Umbilical cord (tissue), 2 donors: ENCODE data around the gene GRAP. TPM values are rescaled to one million over a fixed set of nuclear protein-coding genes. Genes with fewer than 3 reads are reported as not detected.
"Not testable (repeated sequence)": the region's sequence is repeated elsewhere in the genome, so short reads cannot be mapped to it uniquely, and the experiment has no call there.

Source experiments
- DNase-seq: peaks from one replicate; pipeline ENCODE4 v3.0.0-alpha.2; 2015; ENCODE audit warnings: low spot score
- total RNA-seq: library from RNA; depleted of rRNA; stranded (reverse); fragments of >200 nt; gene quantifications from one replicate; pipeline ENCODE4 v1.2.3, GENCODE V29; 2014; ENCODE audit warnings: low replicate concordance; ENCODE audit not compliant: insufficient read depth

Gene GRAP
- total RNA-seq: 5.1 TPM

DNA sequence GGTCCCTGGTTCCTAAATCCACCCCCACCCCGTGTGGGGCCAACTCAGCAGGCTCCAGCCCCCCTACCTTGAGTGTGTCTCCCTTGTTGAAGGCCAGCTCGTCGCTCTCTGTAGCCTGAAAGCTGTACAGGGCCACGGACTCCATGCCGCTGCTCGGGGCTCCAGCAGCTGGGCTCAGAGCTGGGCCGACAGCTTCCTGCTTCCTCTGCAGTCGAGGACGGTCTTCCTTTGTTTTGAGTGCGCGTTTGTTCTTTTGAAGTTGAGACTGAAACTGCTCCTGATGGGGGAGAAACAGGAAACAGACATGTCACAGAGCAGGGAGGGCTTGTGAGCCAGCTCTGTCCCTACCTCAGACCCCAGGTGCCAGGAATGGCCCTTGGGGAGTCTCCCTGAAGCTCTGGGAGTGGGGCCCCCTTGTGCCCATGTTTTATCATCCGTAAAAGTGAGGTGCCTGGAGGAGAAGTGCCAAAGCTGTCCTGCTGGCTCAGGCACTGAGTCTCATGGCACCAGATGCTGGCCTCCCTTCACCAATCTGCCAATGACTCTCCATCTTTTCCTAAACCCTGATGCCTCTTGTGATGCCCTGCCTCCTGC, at the start of gene GRAP:
TSS of gene GRAP (minus strand) at position 176 of the 594 bp plus-strand sequence. CDS start at position 145, 31 bp downstream.
- not testable (repeated sequence) for DNase-seq

DNA sequence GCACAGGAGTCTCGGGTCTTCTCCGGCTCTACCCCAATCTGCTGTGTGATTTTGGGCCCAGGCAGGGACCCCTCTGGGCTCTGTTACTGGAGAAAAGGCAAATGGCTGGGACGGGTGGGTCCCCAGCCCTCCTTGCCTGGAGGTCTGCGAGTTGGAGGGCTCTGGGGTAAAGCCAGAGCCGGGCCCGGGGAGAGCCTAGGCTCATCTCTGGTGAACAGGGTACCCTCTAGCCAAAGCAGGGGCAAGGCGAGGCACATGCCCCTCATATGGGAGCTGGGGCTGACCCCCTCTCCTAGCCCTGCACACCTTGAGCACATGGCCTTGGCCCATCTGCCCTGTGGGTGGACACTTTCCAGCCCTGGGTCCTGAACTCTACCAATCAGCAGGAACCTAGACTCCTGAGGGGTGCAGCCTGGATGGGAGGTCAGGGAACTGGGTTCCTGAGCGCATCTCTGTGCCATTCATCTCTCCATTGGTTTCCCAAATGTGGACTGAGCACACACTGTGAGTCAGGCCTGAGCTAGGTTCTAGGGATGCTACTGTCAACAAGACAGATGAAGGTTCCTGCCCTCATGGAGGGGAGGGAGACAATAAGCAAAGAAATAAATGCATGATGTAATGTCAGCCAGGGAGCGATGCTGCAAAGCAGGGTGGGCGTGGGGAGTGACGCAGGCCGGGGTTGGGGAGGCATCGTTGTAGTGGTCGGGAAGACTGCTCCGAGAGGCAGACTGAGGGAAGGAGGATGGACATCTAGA, 47.1 kb upstream of the GRAP start:
- not testable (repeated sequence) for DNase-seq

- not testable (repeated sequence) for DNase-seq
Observed at GRCh38 chr17:19092737-19093683, 46.3 kb upstream of the GRAP start.

GRCh38 chr17:19090058-19090772, 43.5 kb upstream of the GRAP start:
- DNase-seq: not testable (repeated sequence)

DNA sequence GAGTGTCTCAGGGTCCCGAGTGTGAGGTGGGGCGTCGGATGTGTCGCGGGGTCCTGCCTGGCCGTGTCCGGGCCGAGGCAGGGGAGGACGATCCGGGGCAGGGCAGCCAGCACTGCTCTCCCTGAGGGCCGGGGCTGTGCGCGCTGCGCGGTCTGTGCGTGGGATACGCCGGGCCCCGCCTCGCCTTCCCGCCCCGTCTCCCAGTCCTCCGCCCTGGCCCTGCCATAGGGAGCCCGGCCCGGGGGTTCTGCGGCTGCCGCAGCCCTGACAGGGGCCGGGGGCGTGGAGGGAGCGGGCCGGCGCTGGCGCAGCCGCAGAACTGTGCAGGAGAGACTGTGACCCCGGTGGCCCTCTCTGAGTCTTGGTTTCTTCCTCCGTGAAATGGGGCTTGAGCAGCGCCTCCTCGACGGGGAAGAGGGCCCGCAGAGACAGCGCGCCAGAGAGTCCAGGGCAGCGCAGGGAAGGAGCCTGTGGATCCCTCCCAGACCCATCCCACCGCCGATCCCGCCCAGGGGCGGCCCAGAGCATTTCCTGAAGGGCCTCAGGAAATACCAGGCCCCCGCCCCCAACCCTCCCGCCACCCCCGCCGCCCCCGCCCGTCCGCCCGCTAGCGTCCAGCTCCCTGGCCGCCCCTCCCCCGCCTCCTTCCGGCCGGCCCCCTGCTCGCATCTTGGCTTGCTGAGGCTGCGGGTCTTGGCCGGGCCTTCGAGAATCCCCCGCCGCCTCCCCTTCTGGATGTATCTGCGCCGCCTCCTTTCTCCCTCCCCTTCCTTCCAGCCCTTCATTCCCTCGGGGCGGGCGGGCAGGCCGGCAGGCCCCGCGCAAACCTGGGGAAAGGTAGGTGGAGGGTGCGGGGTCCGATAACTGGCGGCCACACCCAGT, 42.3 kb upstream of the GRAP start:
- not testable (repeated sequence) for DNase-seq

DNA sequence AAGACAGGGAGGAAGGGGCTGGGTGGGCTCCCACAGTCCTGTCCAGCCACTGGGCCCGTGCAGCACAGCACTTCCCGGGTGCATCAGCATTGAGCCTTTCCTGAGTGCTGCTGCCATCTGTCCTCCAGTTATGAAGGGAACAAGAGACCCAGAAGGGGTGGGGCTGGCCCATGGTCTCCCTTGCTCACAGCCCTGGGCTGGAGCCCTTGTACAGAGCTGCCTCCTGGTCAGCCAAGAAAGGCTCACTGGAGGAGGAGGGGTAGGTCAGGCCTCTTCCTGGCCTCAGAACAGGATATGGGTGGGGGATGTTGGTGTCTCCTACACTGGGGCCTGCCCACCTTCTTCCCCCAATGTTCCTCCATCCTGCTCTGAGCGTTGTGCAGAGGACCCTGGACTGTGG, 30.6 kb upstream of the GRAP start:
- not testable (repeated sequence) for DNase-seq

DNA sequence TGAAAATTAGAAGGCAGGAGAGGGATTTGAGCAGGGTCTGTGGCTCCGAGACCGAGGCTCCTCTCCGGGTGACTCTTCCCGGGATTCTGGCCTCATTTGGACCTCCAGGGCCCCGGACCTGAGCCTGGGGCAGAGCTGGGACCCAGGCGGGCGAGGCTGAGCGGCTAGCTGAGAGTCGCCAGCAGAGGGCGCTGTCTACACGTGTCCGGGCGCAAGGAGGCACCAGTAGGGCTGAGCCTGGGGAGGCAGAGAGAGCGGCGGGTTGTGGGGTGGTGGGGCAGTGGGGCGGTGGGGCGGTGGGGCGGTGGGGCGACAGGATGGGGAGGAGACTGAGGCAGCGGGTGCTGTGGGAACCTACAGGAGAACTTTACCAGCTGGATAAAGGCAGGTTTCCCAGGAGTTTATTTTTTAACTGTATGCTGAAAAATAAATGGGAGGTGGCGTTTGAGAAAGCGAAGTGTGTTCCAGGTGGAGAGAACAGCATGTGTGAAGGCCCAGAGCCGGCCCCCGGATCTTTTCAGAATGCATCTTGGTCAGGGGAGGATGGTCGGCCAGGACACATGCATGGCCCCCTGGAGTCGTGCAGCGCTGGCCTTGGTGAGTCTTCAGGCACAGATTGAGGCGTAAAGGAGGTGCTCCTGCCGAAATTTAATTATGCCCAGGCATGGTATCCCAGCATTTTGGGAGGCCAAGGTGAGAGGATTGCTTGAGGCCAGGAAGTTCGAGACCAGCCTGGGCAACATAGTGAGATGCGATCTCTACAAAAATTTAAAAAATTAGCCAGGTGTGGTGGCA, 29.8 kb upstream of the GRAP start:
- not testable (repeated sequence) for DNase-seq

GRCh38 chr17:19070318-19071168, 23.8 kb upstream of the GRAP start:
- DNase-seq: not testable (repeated sequence)

- DNase-seq: not testable (repeated sequence)
Observed at GRCh38 chr17:19064378-19064777, 17.6 kb upstream of the GRAP start.

- not testable (repeated sequence) for DNase-seq
Observed at GRCh38 chr17:19063326-19063956, 16.7 kb upstream of the GRAP start.

DNA sequence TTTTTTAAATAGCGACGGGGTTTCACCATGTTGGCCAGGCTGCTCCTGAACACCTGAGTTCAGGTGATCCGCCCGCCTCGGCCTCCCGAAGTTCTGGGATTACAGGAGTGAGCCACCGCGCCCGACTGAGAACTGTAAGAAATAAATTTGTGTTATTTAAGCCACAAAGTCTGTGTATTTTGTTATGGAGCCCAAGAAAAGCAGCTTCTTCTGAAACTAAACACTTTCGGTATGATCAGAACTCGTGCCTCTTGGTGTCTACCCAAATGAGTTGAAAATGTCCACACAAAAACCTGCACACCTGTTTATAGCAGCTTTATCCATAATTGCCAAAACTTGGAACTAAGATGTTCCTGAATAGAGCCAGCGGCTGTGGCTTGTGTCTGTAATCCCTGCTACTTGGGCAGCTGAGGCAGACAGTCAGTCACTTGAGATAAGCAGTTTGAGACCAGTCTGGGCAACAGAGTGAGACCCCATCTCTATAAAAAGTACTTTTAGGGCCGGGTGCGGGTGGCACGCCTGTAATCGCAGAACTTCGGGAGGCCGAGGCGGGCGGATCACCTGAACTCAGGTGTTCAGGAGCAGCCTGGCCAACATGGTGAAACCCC, 16.1 kb upstream of the GRAP start:
- not testable (repeated sequence) for DNase-seq

GRCh38 chr17:19062009-19062717, 15.4 kb upstream of the GRAP start:
- not testable (repeated sequence) for DNase-seq

DNA sequence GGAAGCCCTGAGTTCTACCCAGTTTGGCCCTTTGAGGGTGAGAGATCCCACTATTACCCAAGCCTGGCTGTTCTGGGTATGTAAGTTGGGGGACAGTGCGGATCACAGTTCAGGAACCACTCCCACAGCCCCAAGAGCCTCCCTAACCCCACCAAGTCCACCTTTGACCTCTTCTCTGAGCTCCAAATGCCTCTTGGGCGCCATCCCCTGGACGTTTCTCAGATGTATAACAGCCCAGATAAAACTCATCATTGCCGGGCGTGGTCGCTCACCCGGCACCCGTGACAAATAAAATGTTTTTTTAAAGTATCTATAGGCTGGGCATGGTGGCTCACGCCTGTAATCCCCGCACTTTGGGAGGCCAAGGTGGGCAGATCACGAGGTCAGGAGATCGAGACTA, 8.7 kb upstream of the GRAP start:
- DNase-seq: not testable (repeated sequence)

DNA sequence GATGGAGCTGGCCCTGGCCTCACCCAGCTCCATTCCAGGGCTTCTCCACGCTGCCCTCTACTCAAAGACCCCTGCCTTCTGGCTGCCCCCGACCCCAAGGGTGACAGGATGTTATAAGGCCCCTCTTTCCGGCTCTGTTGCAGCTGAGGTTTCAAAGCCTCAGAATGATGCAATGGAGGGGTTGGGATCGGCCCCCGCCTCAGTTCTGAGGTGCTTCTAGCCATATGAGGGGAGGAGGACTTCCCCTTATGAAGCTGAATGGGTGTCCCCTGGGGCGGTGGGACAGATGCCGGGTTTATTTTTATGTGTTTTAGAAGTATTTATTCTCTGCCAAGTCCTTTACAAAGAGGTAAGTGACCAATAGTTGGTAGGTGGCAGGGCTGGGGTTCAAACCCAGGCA, 2.1 kb upstream of the GRAP start:
- DNase-seq: not testable (repeated sequence)

DNA sequence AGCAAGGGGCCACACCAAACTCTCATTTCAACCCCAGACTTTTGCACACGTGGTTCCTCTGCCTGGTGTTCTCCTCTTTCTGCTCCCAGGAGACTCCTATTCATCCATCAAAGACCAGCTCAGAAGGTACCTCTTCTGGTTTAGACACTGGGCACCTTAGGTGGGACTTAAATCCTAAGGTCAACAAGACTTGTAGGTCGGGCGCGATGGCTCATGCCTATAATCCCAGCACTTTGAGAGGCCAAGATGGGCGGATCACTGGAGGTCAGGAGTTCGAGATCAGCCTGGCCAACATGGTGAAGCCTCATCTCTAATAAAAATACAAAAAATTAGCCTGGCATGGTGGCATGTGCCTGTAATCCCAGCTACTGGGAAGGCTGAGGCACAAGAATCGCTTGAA, 753 bp upstream of the GRAP start:
- DNase-seq: not testable (repeated sequence)

DNA sequence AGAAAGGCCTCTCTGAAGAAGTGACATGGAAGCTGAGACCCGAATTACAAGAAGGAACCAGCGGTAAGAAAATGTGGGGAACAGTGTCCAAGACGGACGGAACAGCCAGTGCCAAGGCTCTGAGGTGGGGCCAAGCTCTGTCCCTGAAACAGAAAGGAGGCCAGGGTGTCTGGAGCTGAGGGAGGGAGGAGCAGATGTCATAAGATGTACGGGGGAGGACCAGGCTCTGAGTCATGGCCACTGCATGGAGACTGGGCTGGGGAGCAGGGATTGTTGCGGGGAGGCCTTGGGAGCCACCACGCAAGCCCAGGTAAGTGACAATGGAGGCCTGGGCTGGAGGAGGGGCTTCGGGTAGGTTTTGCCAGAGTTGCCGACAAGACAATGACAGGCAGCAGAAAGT, 2.1 kb downstream of the GRAP start:
- not testable (repeated sequence) for DNase-seq

DNA sequence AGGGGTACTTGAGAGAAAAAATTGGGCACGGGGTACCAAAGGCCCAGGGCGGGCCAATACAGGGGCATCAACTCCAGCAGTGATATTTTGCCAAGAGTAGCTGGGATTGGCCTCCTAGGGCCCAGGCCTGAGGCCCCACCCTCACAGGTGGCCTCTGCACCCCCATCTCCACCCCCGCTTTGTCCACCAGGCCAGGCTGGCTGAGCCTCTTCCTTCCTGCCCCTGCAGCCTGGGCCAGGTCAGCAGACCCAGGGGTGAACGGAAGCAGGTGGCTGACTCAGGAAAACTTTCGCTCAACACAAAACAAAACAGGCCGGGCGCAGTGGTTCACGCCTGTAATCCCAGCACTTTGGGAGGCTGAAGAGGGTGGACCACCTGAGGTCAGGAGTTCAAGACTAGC, 3.7 kb downstream of the GRAP start:
- DNase-seq: not testable (repeated sequence)
